GM23248 (cell line): ENCODE data around the gene MRPL23.

Experiments
- EZH2 ChIP-seq: fragments of 200-600 bp; sonication (generic); IDR thresholded peaks from 2 replicates; pipeline ENCODE4 v1.6.1; 2018; ENCODE audit warnings: antibody characterized with exemption, mild to moderate bottlenecking; ENCODE audit not compliant: insufficient read depth, poor library complexity, severe bottlenecking
- EZH2phosphoT487 ChIP-seq: fragments of 200-600 bp; sonication (generic); IDR thresholded peaks from 2 replicates; pipeline ENCODE4 v1.6.1; 2018; ENCODE audit warnings: antibody characterized with exemption, moderate library complexity, mild to moderate bottlenecking, low read depth; ENCODE audit not compliant: insufficient read depth

DNA sequence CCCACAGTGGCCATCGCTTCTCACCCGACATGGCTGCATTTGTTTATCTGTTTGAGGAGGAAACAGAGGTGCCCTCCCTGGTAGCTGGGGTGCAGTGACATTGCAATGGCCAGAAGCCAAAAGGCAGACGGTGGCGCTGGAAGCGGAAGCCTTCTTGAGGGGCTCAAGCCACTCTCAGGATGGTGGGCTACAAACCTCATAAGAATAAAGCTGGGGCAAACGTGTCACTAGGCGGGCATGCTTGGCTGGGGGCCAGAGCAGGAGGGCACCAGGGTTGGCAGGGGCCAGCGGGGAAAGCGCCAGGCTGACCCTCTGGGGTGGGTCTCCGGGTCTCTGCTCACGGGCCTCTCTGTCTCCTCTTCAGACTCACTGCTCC is 15.0 kb upstream of the MRPL23 start:
- no peak for TF ChIP-seq EZH2
- TF ChIP-seq EZH2phosphoT487: no peak
